ENCODE measurements around the gene KDSR. TPM values are rescaled to one million over a fixed set of nuclear protein-coding genes. Genes with fewer than 3 reads are reported as not detected.

Gene KDSR
- polyA plus RNA-seq, 2 of the 4 experiments (the other 2 are of a cell fraction): 13.6 to 21.2 TPM

DNA sequence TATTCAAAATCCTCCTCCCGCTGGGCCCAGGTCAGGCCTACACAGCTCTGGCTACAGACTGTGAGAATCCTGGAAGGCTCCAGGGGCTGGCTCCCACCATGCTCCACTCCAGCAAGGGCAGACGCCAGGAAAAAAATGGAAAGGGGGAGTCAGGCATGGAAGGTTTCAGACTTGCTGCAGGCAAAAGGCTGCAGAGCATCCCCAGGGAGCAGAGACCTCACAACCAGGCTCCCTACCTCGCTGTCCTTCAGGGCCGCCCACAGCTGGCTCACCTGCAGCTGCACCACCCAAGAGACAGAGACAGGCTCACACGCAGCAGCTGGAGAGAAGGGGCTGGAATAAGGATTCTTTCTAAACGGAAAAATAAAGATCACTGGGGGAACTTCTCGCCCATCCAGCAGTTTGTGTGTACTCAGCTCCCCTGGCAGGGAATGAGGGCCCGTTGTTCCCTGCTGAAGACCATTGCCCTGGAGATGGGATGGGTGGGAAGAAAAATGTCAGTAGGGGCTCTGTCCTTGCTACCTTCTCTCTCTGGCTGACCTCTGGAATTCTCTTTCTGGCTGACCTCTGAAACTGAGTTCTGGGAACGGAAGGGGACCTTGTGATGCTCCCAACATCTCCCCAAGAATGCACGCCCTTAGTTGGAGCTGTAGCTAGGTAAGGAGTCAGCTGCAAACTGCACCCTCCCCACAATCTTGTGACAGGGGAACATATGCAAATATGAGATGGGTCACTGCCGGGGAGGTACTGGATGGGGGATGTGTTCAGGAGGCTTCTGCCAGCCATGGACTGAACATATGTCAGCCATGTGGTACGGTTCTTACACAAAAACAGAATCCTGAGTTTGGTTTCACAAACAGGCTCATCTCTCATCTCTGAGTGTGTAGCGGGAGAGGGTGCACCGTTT is 81.9 kb downstream of the KDSR start (continued):
- no peak for TF ChIP-seq EHF (CRISPR knock-in tag; IDR thresholded peaks at IDR 0.05)
- TF ChIP-seq HOXB13 (CRISPR knock-in tag; IDR thresholded peaks at IDR 0.05; ENCODE audit: low read depth): no peak
- no peak for TF ChIP-seq NPAS2 (CRISPR knock-in tag; IDR thresholded peaks at IDR 0.05; ENCODE audit: borderline replicate concordance)
- TF ChIP-seq, protein P1, sequence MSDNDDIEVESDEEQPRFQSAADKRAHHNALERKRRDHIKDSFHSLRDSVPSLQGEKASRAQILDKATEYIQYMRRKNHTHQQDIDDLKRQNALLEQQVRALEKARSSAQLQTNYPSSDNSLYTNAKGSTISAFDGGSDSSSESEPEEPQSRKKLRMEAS (IDR thresholded peaks at IDR 0.05): no peak
- no peak for TF ChIP-seq MAZ (IDR thresholded peaks at IDR 0.05; ENCODE audit: borderline replicate concordance, low read depth, low read length)
- TF ChIP-seq CHD2 (IDR thresholded peaks at IDR 0.05; ENCODE audit: low read length, partially characterized antibody): no peak
- no peak for TF ChIP-seq RAD21 (conservative IDR thresholded peaks at IDR 0.05 in 1 of 2, IDR thresholded peaks at IDR 0.05 in 1 of 2)
- no peak for TF ChIP-seq FOXS1 (CRISPR knock-in tag; IDR thresholded peaks at IDR 0.05)

DNA sequence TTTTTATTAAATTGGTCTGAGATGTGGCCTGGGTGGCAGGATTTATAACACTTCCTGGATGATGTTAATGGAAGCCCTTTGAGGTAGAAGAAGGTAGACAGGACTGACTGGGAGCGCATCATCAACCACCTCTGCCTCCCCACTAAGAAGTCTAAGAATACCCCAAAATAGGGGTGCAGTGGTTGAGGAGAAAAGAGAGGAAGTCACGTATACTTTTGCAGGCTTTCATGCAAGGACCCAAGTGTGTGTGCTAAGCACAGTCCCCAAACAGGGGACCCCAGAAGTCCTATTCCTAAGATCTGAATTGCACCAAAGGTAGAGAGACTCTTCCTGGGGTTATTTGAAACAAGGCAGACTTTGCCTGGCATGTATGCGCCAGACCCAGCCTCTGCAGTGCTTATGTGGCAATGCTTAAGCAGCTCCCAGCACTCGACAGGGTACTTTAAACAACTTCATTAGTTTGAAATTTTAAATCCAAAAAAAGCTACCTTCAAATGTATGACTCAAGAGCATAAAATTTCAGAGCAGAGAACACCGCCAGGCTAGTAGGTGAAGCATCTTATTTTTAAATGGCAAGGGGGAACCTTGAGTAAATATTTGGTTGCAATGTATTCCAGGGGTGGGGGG is 82.7 kb downstream of the KDSR start:
- no peaks in the 10 kb centered on the region for H3K9me3 ChIP-seq
- CTCF ChIA-PET: interaction anchor here (1.0 kb wide), 1 partner anchor 27 kb away, joined by 3 read pairs; no protein-coding TSS in a partner anchor
- no peak for FAIRE-seq
- H3K4me2 ChIP-seq: no peak overlapping the region
- no peak overlapping the region for H3K27ac ChIP-seq
- no peak for ATAC-seq
- no peak overlapping the region for H3K4me3 ChIP-seq
- no peaks in the 10 kb centered on the region for H3K4me1 ChIP-seq
- TF ChIP-seq POLR2A (IDR thresholded peaks at IDR 0.05; ENCODE audit: low read length): no peak
- no peak for TF ChIP-seq RNF2 (IDR thresholded peaks at IDR 0.05; ENCODE audit: borderline replicate concordance, low read depth)
- TF ChIP-seq RARB (CRISPR knock-in tag; IDR thresholded peaks at IDR 0.05): no peak
- TF ChIP-seq TFCP2L1 (CRISPR knock-in tag; IDR thresholded peaks at IDR 0.05): no peak
- no peak for TF ChIP-seq MAFK (IDR thresholded peaks at IDR 0.05; ENCODE audit: partially characterized antibody)
- TF ChIP-seq ESRRA (IDR thresholded peaks at IDR 0.05; ENCODE audit: borderline replicate concordance, low read length): no peak
- no peak for TF ChIP-seq EHMT2 (IDR thresholded peaks at IDR 0.05; ENCODE audit: low read depth)
- no peak for TF ChIP-seq HOXB13 (CRISPR knock-in tag; IDR thresholded peaks at IDR 0.05; ENCODE audit: low read depth)
- TF ChIP-seq, protein P2, sequence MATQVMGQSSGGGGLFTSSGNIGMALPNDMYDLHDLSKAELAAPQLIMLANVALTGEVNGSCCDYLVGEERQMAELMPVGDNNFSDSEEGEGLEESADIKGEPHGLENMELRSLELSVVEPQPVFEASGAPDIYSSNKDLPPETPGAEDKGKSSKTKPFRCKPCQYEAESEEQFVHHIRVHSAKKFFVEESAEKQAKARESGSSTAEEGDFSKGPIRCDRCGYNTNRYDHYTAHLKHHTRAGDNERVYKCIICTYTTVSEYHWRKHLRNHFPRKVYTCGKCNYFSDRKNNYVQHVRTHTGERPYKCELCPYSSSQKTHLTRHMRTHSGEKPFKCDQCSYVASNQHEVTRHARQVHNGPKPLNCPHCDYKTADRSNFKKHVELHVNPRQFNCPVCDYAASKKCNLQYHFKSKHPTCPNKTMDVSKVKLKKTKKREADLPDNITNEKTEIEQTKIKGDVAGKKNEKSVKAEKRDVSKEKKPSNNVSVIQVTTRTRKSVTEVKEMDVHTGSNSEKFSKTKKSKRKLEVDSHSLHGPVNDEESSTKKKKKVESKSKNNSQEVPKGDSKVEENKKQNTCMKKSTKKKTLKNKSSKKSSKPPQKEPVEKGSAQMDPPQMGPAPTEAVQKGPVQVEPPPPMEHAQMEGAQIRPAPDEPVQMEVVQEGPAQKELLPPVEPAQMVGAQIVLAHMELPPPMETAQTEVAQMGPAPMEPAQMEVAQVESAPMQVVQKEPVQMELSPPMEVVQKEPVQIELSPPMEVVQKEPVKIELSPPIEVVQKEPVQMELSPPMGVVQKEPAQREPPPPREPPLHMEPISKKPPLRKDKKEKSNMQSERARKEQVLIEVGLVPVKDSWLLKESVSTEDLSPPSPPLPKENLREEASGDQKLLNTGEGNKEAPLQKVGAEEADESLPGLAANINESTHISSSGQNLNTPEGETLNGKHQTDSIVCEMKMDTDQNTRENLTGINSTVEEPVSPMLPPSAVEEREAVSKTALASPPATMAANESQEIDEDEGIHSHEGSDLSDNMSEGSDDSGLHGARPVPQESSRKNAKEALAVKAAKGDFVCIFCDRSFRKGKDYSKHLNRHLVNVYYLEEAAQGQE (IDR thresholded peaks at IDR 0.05): no peak
- no peak for TF ChIP-seq KDM5A (IDR thresholded peaks at IDR 0.05)
- TF ChIP-seq, protein P3, sequence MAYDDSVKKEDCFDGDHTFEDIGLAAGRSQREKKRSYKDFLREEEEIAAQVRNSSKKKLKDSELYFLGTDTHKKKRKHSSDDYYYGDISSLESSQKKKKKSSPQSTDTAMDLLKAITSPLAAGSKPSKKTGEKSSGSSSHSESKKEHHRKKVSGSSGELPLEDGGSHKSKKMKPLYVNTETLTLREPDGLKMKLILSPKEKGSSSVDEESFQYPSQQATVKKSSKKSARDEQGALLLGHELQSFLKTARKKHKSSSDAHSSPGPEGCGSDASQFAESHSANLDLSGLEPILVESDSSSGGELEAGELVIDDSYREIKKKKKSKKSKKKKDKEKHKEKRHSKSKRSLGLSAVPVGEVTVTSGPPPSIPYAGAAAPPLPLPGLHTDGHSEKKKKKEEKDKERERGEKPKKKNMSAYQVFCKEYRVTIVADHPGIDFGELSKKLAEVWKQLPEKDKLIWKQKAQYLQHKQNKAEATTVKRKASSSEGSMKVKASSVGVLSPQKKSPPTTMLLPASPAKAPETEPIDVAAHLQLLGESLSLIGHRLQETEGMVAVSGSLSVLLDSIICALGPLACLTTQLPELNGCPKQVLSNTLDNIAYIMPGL (CRISPR knock-in tag; IDR thresholded peaks at IDR 0.05; ENCODE audit: borderline replicate concordance): no peak
- no peak for TF ChIP-seq RFX5 (IDR thresholded peaks at IDR 0.05)
- no peak for TF ChIP-seq ZSCAN20 (CRISPR knock-in tag; IDR thresholded peaks at IDR 0.05)
- no peak for TF ChIP-seq JUNB (IDR thresholded peaks at IDR 0.05)
- no peak for TF ChIP-seq TP53 (CRISPR knock-in tag; IDR thresholded peaks at IDR 0.05)
- TF ChIP-seq MAZ (IDR thresholded peaks at IDR 0.05; ENCODE audit: borderline replicate concordance, low read depth, low read length): no peak
- TF ChIP-seq ZFP36 (IDR thresholded peaks at IDR 0.05; ENCODE audit: borderline replicate concordance, partially characterized antibody): no peak
- TF ChIP-seq, protein P4, sequence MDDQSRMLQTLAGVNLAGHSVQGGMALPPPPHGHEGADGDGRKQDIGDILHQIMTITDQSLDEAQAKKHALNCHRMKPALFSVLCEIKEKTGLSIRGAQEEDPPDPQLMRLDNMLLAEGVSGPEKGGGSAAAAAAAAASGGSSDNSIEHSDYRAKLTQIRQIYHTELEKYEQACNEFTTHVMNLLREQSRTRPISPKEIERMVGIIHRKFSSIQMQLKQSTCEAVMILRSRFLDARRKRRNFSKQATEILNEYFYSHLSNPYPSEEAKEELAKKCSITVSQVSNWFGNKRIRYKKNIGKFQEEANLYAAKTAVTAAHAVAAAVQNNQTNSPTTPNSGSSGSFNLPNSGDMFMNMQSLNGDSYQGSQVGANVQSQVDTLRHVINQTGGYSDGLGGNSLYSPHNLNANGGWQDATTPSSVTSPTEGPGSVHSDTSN (IDR thresholded peaks at IDR 0.05): no peak
- TF ChIP-seq, protein P5, sequence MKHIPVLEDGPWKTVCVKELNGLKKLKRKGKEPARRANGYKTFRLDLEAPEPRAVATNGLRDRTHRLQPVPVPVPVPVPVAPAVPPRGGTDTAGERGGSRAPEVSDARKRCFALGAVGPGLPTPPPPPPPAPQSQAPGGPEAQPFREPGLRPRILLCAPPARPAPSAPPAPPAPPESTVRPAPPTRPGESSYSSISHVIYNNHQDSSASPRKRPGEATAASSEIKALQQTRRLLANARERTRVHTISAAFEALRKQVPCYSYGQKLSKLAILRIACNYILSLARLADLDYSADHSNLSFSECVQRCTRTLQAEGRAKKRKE (CRISPR knock-in tag; IDR thresholded peaks at IDR 0.05; ENCODE audit: low read depth): no peak
- TF ChIP-seq SMC3 (IDR thresholded peaks at IDR 0.05): no peak
- WGBS (ENCODE audit: missing lambda C conversion rate): 57% methylated on average over 5 of the region's 5 CpGs
- DNase-seq (ENCODE audit: low read depth in 1 of 2, low spot score in 1 of 2): no peak
- POLR2A ChIA-PET: no interaction called here

Data from A549 (cell line).